Stimulated activated CD8-positive, alpha-beta memory T cell treated with anti-CD3 and anti-CD28 coated beads, Interleukin-4, amount 100 ng/mL, for 1 hour (primary cell): ENCODE data around the gene ZFR.
"Not testable (repeated sequence)": the region's sequence is repeated elsewhere in the genome, so short reads cannot be mapped to it uniquely, and the experiment has no call there.

ENCODE experiments used
- DNase-seq, 2 donors: peaks; one replicate each; pipeline ENCODE4 v3.0.0-alpha.2; 2020; ENCODE audit warnings: low read depth in 2 of 2, low spot score in 1 of 2

Gene ZFR

GRCh38 chr5:32413466-32414263 is 30.9 kb downstream of the ZFR start:
- DNase-seq: no peak

GRCh38 chr5:32410630-32411029 is 33.9 kb downstream of the ZFR start:
- DNase-seq: no peak

GRCh38 chr5:32406650-32407049 is 37.9 kb downstream of the ZFR start:
- DNase-seq: no peak

- DNase-seq: no peak
Observed at GRCh38 chr5:32405507-32405906, 39.0 kb downstream of the ZFR start.

- DNase-seq: no peak
Observed at GRCh38 chr5:32403760-32404159, 40.8 kb downstream of the ZFR start.

GRCh38 chr5:32400401-32400800 is 44.1 kb downstream of the ZFR start:
- no peak for DNase-seq

- not testable (repeated sequence) for DNase-seq
Observed at GRCh38 chr5:32398754-32399153, 45.8 kb downstream of the ZFR start.

- DNase-seq: no peak
Observed at GRCh38 chr5:32394981-32395380, 49.6 kb downstream of the ZFR start.

- no peak for DNase-seq
Observed at GRCh38 chr5:32392039-32392438, 52.5 kb downstream of the ZFR start.

GRCh38 chr5:32390819-32391591 is 53.5 kb downstream of the ZFR start:
- no peak for DNase-seq

GRCh38 chr5:32388432-32389129 is 56.0 kb downstream of the ZFR start:
- DNase-seq: no peak

- DNase-seq: no peak
Observed at GRCh38 chr5:32387841-32388240, 56.7 kb downstream of the ZFR start.

GRCh38 chr5:32387211-32387610 is 57.3 kb downstream of the ZFR start:
- DNase-seq: no peak

- no peak for DNase-seq
Observed at GRCh38 chr5:32384621-32385020, 59.9 kb downstream of the ZFR start.

GRCh38 chr5:32383586-32383985 is 61.0 kb downstream of the ZFR start:
- no peak for DNase-seq

GRCh38 chr5:32383065-32383464 is 61.5 kb downstream of the ZFR start:
- no peak for DNase-seq

GRCh38 chr5:32379421-32379820 is 65.1 kb downstream of the ZFR start:
- DNase-seq: no peak

GRCh38 chr5:32378966-32379365 is 65.6 kb downstream of the ZFR start:
- no peak for DNase-seq

GRCh38 chr5:32369542-32370155 is 74.9 kb downstream of the ZFR start:
- no peak for DNase-seq

- DNase-seq: no peak
Observed at GRCh38 chr5:32369032-32369431, 75.5 kb downstream of the ZFR start.

- DNase-seq: not testable (repeated sequence)
Observed at GRCh38 chr5:32367271-32367670, 77.3 kb downstream of the ZFR start.
